ENCODE results near the gene ST13. TPM values are rescaled to one million over a fixed set of nuclear protein-coding genes. Genes with fewer than 3 reads are reported as not detected.
A peak's percentile ranks its signal among the peaks of the same experiment; 100 is the strongest.

The ST13 gene
- total and polyA plus RNA-seq, 9 of the 15 experiments (the other 6 are each of a cell fraction or from before 2014, with no cell fraction given) = 53.6 to 311 (median 195) TPM

DNA sequence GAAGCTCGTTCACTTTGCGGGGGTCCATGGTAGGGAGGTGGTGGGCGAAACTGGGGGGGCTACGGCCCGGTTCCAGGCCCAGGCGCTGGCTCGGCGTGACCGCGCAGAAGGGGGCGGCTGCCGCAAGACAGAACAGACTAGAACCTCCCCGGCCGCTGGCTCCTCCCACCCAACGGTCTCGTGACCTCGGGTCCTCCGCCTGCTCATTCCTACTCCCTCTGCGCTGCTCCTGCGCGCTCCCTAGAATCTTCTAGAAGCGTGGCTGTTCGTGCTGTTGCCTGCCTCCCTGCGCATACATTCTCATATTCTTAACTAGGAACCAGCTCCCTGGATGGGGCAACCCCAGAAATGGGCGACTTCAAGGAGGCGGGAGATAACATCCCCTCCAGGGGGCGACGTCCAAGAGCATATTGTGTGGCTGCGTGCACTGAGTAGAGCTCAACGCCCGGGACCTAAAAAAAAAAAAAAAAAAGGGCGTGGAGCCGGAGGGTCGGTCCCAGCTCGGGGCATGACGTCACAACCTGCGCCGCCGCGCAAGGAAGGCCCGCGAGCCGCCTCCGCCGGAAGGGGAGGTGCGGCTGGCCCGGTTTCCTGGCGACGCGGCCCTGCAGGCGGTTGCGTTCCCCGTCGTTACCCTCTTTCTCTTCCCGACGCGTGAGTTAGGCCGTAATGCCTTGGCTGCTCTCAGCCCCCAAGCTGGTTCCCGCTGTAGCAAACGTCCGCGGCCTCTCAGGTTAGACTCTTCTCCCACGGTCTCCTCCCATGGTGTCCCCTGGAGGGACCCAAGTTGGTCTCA lies at the start of gene ST13, which contains the start of gene XPNPEP3 (continued):
- TF ChIP-seq, protein P1, sequence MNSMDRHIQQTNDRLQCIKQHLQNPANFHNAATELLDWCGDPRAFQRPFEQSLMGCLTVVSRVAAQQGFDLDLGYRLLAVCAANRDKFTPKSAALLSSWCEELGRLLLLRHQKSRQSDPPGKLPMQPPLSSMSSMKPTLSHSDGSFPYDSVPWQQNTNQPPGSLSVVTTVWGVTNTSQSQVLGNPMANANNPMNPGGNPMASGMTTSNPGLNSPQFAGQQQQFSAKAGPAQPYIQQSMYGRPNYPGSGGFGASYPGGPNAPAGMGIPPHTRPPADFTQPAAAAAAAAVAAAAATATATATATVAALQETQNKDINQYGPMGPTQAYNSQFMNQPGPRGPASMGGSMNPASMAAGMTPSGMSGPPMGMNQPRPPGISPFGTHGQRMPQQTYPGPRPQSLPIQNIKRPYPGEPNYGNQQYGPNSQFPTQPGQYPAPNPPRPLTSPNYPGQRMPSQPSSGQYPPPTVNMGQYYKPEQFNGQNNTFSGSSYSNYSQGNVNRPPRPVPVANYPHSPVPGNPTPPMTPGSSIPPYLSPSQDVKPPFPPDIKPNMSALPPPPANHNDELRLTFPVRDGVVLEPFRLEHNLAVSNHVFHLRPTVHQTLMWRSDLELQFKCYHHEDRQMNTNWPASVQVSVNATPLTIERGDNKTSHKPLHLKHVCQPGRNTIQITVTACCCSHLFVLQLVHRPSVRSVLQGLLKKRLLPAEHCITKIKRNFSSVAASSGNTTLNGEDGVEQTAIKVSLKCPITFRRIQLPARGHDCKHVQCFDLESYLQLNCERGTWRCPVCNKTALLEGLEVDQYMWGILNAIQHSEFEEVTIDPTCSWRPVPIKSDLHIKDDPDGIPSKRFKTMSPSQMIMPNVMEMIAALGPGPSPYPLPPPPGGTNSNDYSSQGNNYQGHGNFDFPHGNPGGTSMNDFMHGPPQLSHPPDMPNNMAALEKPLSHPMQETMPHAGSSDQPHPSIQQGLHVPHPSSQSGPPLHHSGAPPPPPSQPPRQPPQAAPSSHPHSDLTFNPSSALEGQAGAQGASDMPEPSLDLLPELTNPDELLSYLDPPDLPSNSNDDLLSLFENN (IDR thresholded peaks at IDR 0.05; ENCODE audit: low read depth in 2 of 2, low read length in 2 of 2) = no peak
- TF ChIP-seq, protein P2, sequence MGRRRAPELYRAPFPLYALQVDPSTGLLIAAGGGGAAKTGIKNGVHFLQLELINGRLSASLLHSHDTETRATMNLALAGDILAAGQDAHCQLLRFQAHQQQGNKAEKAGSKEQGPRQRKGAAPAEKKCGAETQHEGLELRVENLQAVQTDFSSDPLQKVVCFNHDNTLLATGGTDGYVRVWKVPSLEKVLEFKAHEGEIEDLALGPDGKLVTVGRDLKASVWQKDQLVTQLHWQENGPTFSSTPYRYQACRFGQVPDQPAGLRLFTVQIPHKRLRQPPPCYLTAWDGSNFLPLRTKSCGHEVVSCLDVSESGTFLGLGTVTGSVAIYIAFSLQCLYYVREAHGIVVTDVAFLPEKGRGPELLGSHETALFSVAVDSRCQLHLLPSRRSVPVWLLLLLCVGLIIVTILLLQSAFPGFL (CRISPR knock-in tag; IDR thresholded peaks at IDR 0.05) = no peak
- TF ChIP-seq ZNF347 (CRISPR knock-in tag; IDR thresholded peaks at IDR 0.05; ENCODE audit: low read depth) = no peak
- peak; percentile 83 for TF ChIP-seq POLR2G (IDR thresholded peaks at IDR 0.05; ENCODE audit: low read depth, low read length)
- TF ChIP-seq, protein P3, sequence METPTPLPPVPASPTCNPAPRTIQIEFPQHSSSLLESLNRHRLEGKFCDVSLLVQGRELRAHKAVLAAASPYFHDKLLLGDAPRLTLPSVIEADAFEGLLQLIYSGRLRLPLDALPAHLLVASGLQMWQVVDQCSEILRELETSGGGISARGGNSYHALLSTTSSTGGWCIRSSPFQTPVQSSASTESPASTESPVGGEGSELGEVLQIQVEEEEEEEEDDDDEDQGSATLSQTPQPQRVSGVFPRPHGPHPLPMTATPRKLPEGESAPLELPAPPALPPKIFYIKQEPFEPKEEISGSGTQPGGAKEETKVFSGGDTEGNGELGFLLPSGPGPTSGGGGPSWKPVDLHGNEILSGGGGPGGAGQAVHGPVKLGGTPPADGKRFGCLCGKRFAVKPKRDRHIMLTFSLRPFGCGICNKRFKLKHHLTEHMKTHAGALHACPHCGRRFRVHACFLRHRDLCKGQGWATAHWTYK (CRISPR knock-in tag; IDR thresholded peaks at IDR 0.05) = no peak
- TF ChIP-seq CREB1 (IDR thresholded peaks at IDR 0.05) = peak; percentile 93
- peak; percentile 97 for TF ChIP-seq CREB1 (CRISPR knock-in tag; IDR thresholded peaks at IDR 0.05)
- TF ChIP-seq ZFP36 (IDR thresholded peaks at IDR 0.05; ENCODE audit: low read depth, low read length, partially characterized antibody) = no peak
- TF ChIP-seq HNRNPH1 (optimal IDR thresholded peaks at IDR 0.05; ENCODE audit: low read depth, low read length) = no peak
- TF ChIP-seq HCFC1 (IDR thresholded peaks at IDR 0.05; ENCODE audit: low read depth, low read length) = peak; percentile 80
- no peak for TF ChIP-seq SMAD3 (CRISPR knock-in tag; conservative IDR thresholded peaks at IDR 0.05)
- TF ChIP-seq, protein P4, sequence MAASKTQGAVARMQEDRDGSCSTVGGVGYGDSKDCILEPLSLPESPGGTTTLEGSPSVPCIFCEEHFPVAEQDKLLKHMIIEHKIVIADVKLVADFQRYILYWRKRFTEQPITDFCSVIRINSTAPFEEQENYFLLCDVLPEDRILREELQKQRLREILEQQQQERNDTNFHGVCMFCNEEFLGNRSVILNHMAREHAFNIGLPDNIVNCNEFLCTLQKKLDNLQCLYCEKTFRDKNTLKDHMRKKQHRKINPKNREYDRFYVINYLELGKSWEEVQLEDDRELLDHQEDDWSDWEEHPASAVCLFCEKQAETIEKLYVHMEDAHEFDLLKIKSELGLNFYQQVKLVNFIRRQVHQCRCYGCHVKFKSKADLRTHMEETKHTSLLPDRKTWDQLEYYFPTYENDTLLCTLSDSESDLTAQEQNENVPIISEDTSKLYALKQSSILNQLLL (CRISPR knock-in tag; IDR thresholded peaks at IDR 0.05; ENCODE audit: borderline replicate concordance) = no peak
- no peak for TF ChIP-seq ZNF239 (CRISPR knock-in tag; IDR thresholded peaks at IDR 0.05)
- TF ChIP-seq MCM7 (IDR thresholded peaks at IDR 0.05) = no peak
- TF ChIP-seq ELF4 (CRISPR knock-in tag; IDR thresholded peaks at IDR 0.05) = no peak
- TF ChIP-seq, protein P5, sequence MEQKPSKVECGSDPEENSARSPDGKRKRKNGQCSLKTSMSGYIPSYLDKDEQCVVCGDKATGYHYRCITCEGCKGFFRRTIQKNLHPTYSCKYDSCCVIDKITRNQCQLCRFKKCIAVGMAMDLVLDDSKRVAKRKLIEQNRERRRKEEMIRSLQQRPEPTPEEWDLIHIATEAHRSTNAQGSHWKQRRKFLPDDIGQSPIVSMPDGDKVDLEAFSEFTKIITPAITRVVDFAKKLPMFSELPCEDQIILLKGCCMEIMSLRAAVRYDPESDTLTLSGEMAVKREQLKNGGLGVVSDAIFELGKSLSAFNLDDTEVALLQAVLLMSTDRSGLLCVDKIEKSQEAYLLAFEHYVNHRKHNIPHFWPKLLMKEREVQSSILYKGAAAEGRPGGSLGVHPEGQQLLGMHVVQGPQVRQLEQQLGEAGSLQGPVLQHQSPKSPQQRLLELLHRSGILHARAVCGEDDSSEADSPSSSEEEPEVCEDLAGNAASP (IDR thresholded peaks at IDR 0.05) = no peak
- no peak for TF ChIP-seq ZNF143 (CRISPR knock-in tag; IDR thresholded peaks at IDR 0.05)

Measured in K562 (cell line).